Esophagus muscularis mucosa (tissue), 4 donors: ENCODE data around the gene CAMSAP2.

Source experiments
- CTCF ChIP-seq, 3 experiments: fragments of 200-600 bp in 2 of 3; fragments of 450-650 bp in 1 of 3; sonication (generic) in 2 of 3; IDR thresholded peaks; one replicate each; pipeline ENCODE4 v1.5.1; 2017 to 2019; ENCODE audit warnings: antibody characterized with exemption in 3 of 3, mild to moderate bottlenecking in 2 of 3, moderate library complexity in 1 of 3
- EP300 ChIP-seq: sonication (generic); formaldehyde crosslinking; IDR thresholded peaks from one replicate; pipeline ENCODE4 v1.6.1; 2017; ENCODE audit warnings: antibody characterized with exemption
- POLR2A ChIP-seq: fragments of 450-650 bp; IDR thresholded peaks from one replicate; pipeline ENCODE4 v1.6.1; 2017; ENCODE audit warnings: antibody characterized with exemption, moderate library complexity, mild to moderate bottlenecking, low read depth
- POLR2AphosphoS5 ChIP-seq, 2 donors: sonication (generic); formaldehyde crosslinking; IDR thresholded peaks; one replicate each; pipeline ENCODE4 v1.6.1; 2017; ENCODE audit warnings: antibody characterized with exemption in 2 of 2

- TF ChIP-seq POLR2A = no peak
- TF ChIP-seq CTCF (IDR thresholded peaks at IDR 0.05) = no peak
- no peak for TF ChIP-seq POLR2AphosphoS5 (IDR thresholded peaks at IDR 0.05)
- TF ChIP-seq EP300 = peak; percentile 37
Measured at GRCh38 chr1:200774735-200775444, 36.2 kb downstream of the CAMSAP2 start.
